ENCODE data around the gene ISCU.
A peak's percentile ranks its signal among the peaks of the same experiment; 100 is the strongest.

Gene ISCU

GRCh38 chr12:108602976-108603704 is 40.7 kb downstream of the ISCU start:
- Mint-ChIP-seq H3K27me3 (peaks cover 6% of the 10 kb centered on the region), H3K4me1 (ENCODE audit: low read depth) (peaks cover 5% of the 10 kb centered on the region), H3K36me3 (ENCODE audit: low read depth) (no peaks in the 10 kb centered on the region), H3K9me3 (no peaks in the 10 kb centered on the region), H3K27ac (peak overlapping the region; percentile 4), H3K4me3 (no peak overlapping the region)
- intact Hi-C loops (cut with micrococcal nuclease): no loop called here

GRCh38 chr12:108603743-108604142 is 41.3 kb downstream of the ISCU start:
- Mint-ChIP-seq H3K4me1 (ENCODE audit: low read depth) (peaks cover 4% of the 10 kb centered on the region), H3K27ac (peak overlapping the region; percentile 4), H3K36me3 (ENCODE audit: low read depth) (no peaks in the 10 kb centered on the region), H3K27me3 (peaks cover 9% of the 10 kb centered on the region), H3K9me3 (no peaks in the 10 kb centered on the region), H3K4me3 (no peak overlapping the region)
- intact Hi-C loops (cut with micrococcal nuclease): no loop called here

- H3K4me1 Mint-ChIP-seq (ENCODE audit: low read depth): peaks cover 4% of the 10 kb centered on the region
- H3K4me3 Mint-ChIP-seq: no peak overlapping the region
- peaks cover 14% of the 10 kb centered on the region for H3K27me3 Mint-ChIP-seq
- intact Hi-C loops (cut with micrococcal nuclease): no loop called here
- H3K9me3 Mint-ChIP-seq: no peaks in the 10 kb centered on the region
- no peaks in the 10 kb centered on the region for H3K36me3 Mint-ChIP-seq (ENCODE audit: low read depth)
- H3K27ac Mint-ChIP-seq: no peak overlapping the region
Measured at GRCh38 chr12:108604208-108604941, 42.0 kb downstream of the ISCU start.

- Mint-ChIP-seq H3K4me1 (ENCODE audit: low read depth) (peaks cover 4% of the 10 kb centered on the region), H3K4me3 (no peak overlapping the region), H3K36me3 (ENCODE audit: low read depth) (no peaks in the 10 kb centered on the region), H3K9me3 (no peaks in the 10 kb centered on the region), H3K27me3 (peaks cover 20% of the 10 kb centered on the region), H3K27ac (no peak overlapping the region)
- intact Hi-C loops (cut with micrococcal nuclease): no loop called here
Measured at GRCh38 chr12:108605000-108605689, 42.7 kb downstream of the ISCU start.

GRCh38 chr12:108605690-108606406 is 43.5 kb downstream of the ISCU start:
- no peaks in the 10 kb centered on the region for H3K9me3 Mint-ChIP-seq
- no peak overlapping the region for H3K4me3 Mint-ChIP-seq
- H3K4me1 Mint-ChIP-seq (ENCODE audit: low read depth): peaks cover 4% of the 10 kb centered on the region
- intact Hi-C loops (cut with micrococcal nuclease): no loop called here
- peaks cover 25% of the 10 kb centered on the region for H3K27me3 Mint-ChIP-seq
- no peak overlapping the region for H3K27ac Mint-ChIP-seq
- H3K36me3 Mint-ChIP-seq (ENCODE audit: low read depth): no peaks in the 10 kb centered on the region

- H3K27ac Mint-ChIP-seq: no peak overlapping the region
- intact Hi-C loops (cut with micrococcal nuclease): no loop called here
Measured at GRCh38 chr12:108606492-108606891, 44.1 kb downstream of the ISCU start.

GRCh38 chr12:108607981-108608600 is 45.7 kb downstream of the ISCU start:
- intact Hi-C loops (cut with micrococcal nuclease): no loop called here
- Mint-ChIP-seq H3K4me3 (no peak overlapping the region), H3K9me3 (no peaks in the 10 kb centered on the region), H3K36me3 (ENCODE audit: low read depth) (no peaks in the 10 kb centered on the region), H3K27ac (no peak overlapping the region), H3K27me3 (peaks cover 25% of the 10 kb centered on the region), H3K4me1 (ENCODE audit: low read depth) (peaks cover 8% of the 10 kb centered on the region)

More at GRCh38 chr12:108606492-108606891, 44.1 kb downstream of the ISCU start:
- Mint-ChIP-seq H3K9me3 (no peaks in the 10 kb centered on the region), H3K27me3 (peaks cover 25% of the 10 kb centered on the region), H3K4me1 (ENCODE audit: low read depth) (peaks cover 4% of the 10 kb centered on the region), H3K4me3 (no peak overlapping the region), H3K36me3 (ENCODE audit: low read depth) (no peaks in the 10 kb centered on the region)

GRCh38 chr12:108608616-108609015 is 46.2 kb downstream of the ISCU start:
- peaks cover 25% of the 10 kb centered on the region for H3K27me3 Mint-ChIP-seq
- H3K4me3 Mint-ChIP-seq: no peak overlapping the region
- H3K27ac Mint-ChIP-seq: no peak overlapping the region
- H3K9me3 Mint-ChIP-seq: no peaks in the 10 kb centered on the region
- H3K4me1 Mint-ChIP-seq (ENCODE audit: low read depth): peaks cover 13% of the 10 kb centered on the region
- H3K36me3 Mint-ChIP-seq (ENCODE audit: low read depth): no peaks in the 10 kb centered on the region
- intact Hi-C loops (cut with micrococcal nuclease): no loop called here

GRCh38 chr12:108609537-108610335 is 47.3 kb downstream of the ISCU start:
- intact Hi-C loops (cut with micrococcal nuclease): loop anchor here (10.0 kb wide), 1 partner anchor 485 kb away; the partner anchor contains the start of genes ALKBH2 and UNG
- H3K36me3 Mint-ChIP-seq (ENCODE audit: low read depth): no peaks in the 10 kb centered on the region
- no peak overlapping the region for H3K27ac Mint-ChIP-seq
- peaks cover 24% of the 10 kb centered on the region for H3K4me1 Mint-ChIP-seq (ENCODE audit: low read depth)
- no peaks in the 10 kb centered on the region for H3K9me3 Mint-ChIP-seq
- no peak overlapping the region for H3K4me3 Mint-ChIP-seq
- peaks cover 24% of the 10 kb centered on the region for H3K27me3 Mint-ChIP-seq

- Mint-ChIP-seq H3K36me3 (ENCODE audit: low read depth) (no peaks in the 10 kb centered on the region), H3K4me3 (no peak overlapping the region), H3K27ac (no peak overlapping the region), H3K27me3 (peaks cover 23% of the 10 kb centered on the region), H3K9me3 (no peaks in the 10 kb centered on the region), H3K4me1 (ENCODE audit: low read depth) (peaks cover 28% of the 10 kb centered on the region)
- intact Hi-C loops (cut with micrococcal nuclease): loop anchor here (10.0 kb wide), 1 partner anchor 484 kb away; the partner anchor contains the start of genes ALKBH2 and UNG
Measured at GRCh38 chr12:108610336-108610815, 48.0 kb downstream of the ISCU start.

GRCh38 chr12:108610856-108611605 is 48.6 kb downstream of the ISCU start:
- H3K36me3 Mint-ChIP-seq (ENCODE audit: low read depth): peaks cover 2% of the 10 kb centered on the region

GRCh38 chr12:108611884-108612415 is 49.6 kb downstream of the ISCU start:
- Mint-ChIP-seq H3K27me3 (peaks cover 23% of the 10 kb centered on the region), H3K4me3 (no peak overlapping the region), H3K9me3 (peaks cover 10% of the 10 kb centered on the region), H3K4me1 (ENCODE audit: low read depth) (peaks cover 34% of the 10 kb centered on the region), H3K36me3 (ENCODE audit: low read depth) (peaks cover 11% of the 10 kb centered on the region), H3K27ac (no peak overlapping the region)
- intact Hi-C loops (cut with micrococcal nuclease): loop anchor here (1.0 to 10.0 kb wide), 2 partner anchors 191 to 483 kb away; partner anchors contain the start of genes ALKBH2 and UNG

More at GRCh38 chr12:108610856-108611605, 48.6 kb downstream of the ISCU start:
- Mint-ChIP-seq H3K9me3 (peaks cover 3% of the 10 kb centered on the region), H3K27me3 (peaks cover 23% of the 10 kb centered on the region), H3K4me1 (ENCODE audit: low read depth) (peaks cover 25% of the 10 kb centered on the region), H3K27ac (no peak overlapping the region), H3K4me3 (no peak overlapping the region)
- intact Hi-C loops (cut with micrococcal nuclease): loop anchor here (10.0 kb wide), 1 partner anchor 484 kb away; the partner anchor contains the start of genes ALKBH2 and UNG

All from dendritic cell treated with granulocyte-macrophage colony-stimulating factor and Interleukin-4, amounts not matched to agents 40 ng/mL and 50 ng/mL, for 4 days (primary cell).